ENCODE measurements around the gene HSD11B1. TPM values are rescaled to one million over a fixed set of nuclear protein-coding genes. Genes with fewer than 3 reads are reported as not detected.
A peak's percentile ranks its signal among the peaks of the same experiment; 100 is the strongest.

The HSD11B1 gene
- total and polyA plus RNA-seq, 12 donors = 0.17 to 29.6 (median 8.6) TPM

- WGBS, 4 donors = 56 to 95% (median 76%) methylated on average over 5 of the region's 5 CpGs
- Histone ChIP-seq H3K9me3 (replicated peaks in 1 of 3) (no peaks in the 10 kb centered on the region), H3K27me3 (no peaks in the 10 kb centered on the region), H3K4me3 (no peak overlapping the region), H3K4me1 (replicated peaks in 1 of 2) (peaks cover 10 to 22% of the 10 kb centered on the region in 2 donors), H3K27ac (no peak overlapping the region), H3K36me3 (replicated peaks in 1 of 2) (no peaks in the 10 kb centered on the region)
- no peak for DNase-seq
- intact Hi-C loops (cut with DNase I) = no loop called here
- no peak for TF ChIP-seq POLR2A (IDR thresholded peaks at IDR 0.05)
- TF ChIP-seq, protein P1, sequence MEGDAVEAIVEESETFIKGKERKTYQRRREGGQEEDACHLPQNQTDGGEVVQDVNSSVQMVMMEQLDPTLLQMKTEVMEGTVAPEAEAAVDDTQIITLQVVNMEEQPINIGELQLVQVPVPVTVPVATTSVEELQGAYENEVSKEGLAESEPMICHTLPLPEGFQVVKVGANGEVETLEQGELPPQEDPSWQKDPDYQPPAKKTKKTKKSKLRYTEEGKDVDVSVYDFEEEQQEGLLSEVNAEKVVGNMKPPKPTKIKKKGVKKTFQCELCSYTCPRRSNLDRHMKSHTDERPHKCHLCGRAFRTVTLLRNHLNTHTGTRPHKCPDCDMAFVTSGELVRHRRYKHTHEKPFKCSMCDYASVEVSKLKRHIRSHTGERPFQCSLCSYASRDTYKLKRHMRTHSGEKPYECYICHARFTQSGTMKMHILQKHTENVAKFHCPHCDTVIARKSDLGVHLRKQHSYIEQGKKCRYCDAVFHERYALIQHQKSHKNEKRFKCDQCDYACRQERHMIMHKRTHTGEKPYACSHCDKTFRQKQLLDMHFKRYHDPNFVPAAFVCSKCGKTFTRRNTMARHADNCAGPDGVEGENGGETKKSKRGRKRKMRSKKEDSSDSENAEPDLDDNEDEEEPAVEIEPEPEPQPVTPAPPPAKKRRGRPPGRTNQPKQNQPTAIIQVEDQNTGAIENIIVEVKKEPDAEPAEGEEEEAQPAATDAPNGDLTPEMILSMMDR (IDR thresholded peaks at IDR 0.05) = no peak
Measured at GRCh38 chr1:209657918-209658317, 46.7 kb upstream of the HSD11B1 start.

DNA sequence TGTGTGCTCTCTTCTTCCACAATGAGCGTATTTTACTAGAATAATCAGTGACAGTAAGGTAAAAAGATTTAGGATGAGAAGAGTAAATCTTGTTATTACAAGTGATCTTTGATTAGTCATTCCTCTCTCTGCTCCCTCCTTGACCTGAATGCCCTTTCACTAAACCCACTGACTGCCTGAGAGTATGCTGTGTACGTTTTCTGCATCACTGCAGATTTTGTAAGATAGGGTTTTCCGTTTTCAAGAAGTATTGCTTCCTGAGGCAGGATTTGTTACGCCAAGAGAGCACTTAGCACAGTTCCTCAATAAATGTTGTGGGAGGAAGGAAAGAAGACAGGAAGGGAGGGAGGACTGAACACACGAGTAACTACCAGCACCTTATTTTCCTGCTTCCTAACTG lies 44.7 kb upstream of the HSD11B1 start:
- no peak overlapping the region for H3K4me3 ChIP-seq
- WGBS, 4 donors = 11 to 24% (median 15%) methylated on average over 5 of the region's 5 CpGs
- intact Hi-C loops (cut with DNase I) = no loop called here
- DNase-seq = peak in 3 of 7 donors; percentile 20 to 39 (median 31)
- TF ChIP-seq, protein P1 (IDR thresholded peaks at IDR 0.05) = no peak
- no peak for TF ChIP-seq POLR2A (IDR thresholded peaks at IDR 0.05)
- peaks cover 10 to 24% of the 10 kb centered on the region in 2 donors for H3K4me1 ChIP-seq (replicated peaks in 1 of 2)
- H3K27ac ChIP-seq = peak overlapping the region in 3 of 5 donors; percentile 1 to 36 (median 18)
- H3K9me3 ChIP-seq (replicated peaks in 1 of 3) = no peaks in the 10 kb centered on the region
- no peaks in the 10 kb centered on the region for H3K36me3 ChIP-seq (replicated peaks in 1 of 2)
- H3K27me3 ChIP-seq = no peaks in the 10 kb centered on the region

- DNase-seq = no peak
- no peaks in the 10 kb centered on the region for H3K27me3 ChIP-seq
- 33 to 44% (median 39%) methylated on average over 1 of the region's 1 CpG for WGBS, 4 donors
- intact Hi-C loops (cut with DNase I) = no loop called here
- H3K36me3 ChIP-seq (replicated peaks in 1 of 2) = no peaks in the 10 kb centered on the region
- no peak overlapping the region for H3K4me3 ChIP-seq
- H3K9me3 ChIP-seq (replicated peaks in 1 of 3) = no peaks in the 10 kb centered on the region
- H3K27ac ChIP-seq = no peak overlapping the region
- TF ChIP-seq POLR2A (IDR thresholded peaks at IDR 0.05) = no peak
- TF ChIP-seq, protein P1 (IDR thresholded peaks at IDR 0.05) = no peak
- peaks cover 10 to 24% of the 10 kb centered on the region in 2 donors for H3K4me1 ChIP-seq (replicated peaks in 1 of 2)
Measured at GRCh38 chr1:209661071-209661470, 43.6 kb upstream of the HSD11B1 start.

- WGBS, 4 donors = 69 to 82% (median 80%) methylated on average over 3 of the region's 3 CpGs
- TF ChIP-seq POLR2A (IDR thresholded peaks at IDR 0.05) = no peak
- TF ChIP-seq, protein P1 (IDR thresholded peaks at IDR 0.05) = no peak
- no peaks in the 10 kb centered on the region for H3K36me3 ChIP-seq (replicated peaks in 1 of 2)
- H3K27ac ChIP-seq = peak overlapping the region in 2 of 5 donors; percentile 10 to 26
- no peaks in the 10 kb centered on the region for H3K9me3 ChIP-seq (replicated peaks in 1 of 3)
- H3K4me1 ChIP-seq (replicated peaks in 1 of 2) = peaks cover 10 to 28% of the 10 kb centered on the region in 2 donors
- intact Hi-C loops (cut with DNase I) = no loop called here
- peak in 2 of 7 donors; percentile 3 to 22 for DNase-seq
- H3K27me3 ChIP-seq = no peaks in the 10 kb centered on the region
- H3K4me3 ChIP-seq = no peak overlapping the region
Measured at GRCh38 chr1:209662879-209663327, 41.7 kb upstream of the HSD11B1 start.
